Right cardiac atrium (tissue), 5 donors: ENCODE data around the gene GALNT1. TPM values are rescaled to one million over a fixed set of nuclear protein-coding genes. Genes with fewer than 3 reads are reported as not detected.

ENCODE experiments used
- ATAC-seq, 2 donors: fragments of 200-7000 bp; cut with Tn5 transposase; one replicate each; pipeline versions ENCODE4 v1.8.0 to v1.9.1; 2020; ENCODE audit warnings: moderate library complexity in 2 of 2, mild to moderate bottlenecking in 1 of 2
- DNase-seq, 3 donors: peaks; one replicate each; pipeline ENCODE4 v3.0.0-alpha.2; 2020
- H3K27ac ChIP-seq: one replicate; pipeline ENCODE4 v1.5.1; 2013; ENCODE audit warnings: mild to moderate bottlenecking, low read length, control low read depth, moderate library complexity
- H3K27me3 ChIP-seq: one replicate; pipeline ENCODE4 v1.6.1; 2013; ENCODE audit not compliant: control insufficient read depth, insufficient read depth
- H3K4me1 ChIP-seq: one replicate; pipeline ENCODE4 v1.6.1; 2013; ENCODE audit warnings: low read length; ENCODE audit not compliant: control insufficient read depth, insufficient read depth
- H3K4me3 ChIP-seq: one replicate; pipeline ENCODE4 v1.5.1; 2013; ENCODE audit warnings: low read length, control low read depth
- H3K9me3 ChIP-seq: one replicate; pipeline ENCODE4 v1.6.1; 2013; ENCODE audit warnings: low read length; ENCODE audit not compliant: control insufficient read depth
- WGBS: extraction: QIAGEN DNeasy Blood & Tissue Kit; methylation state at CpG from one replicate; pipeline ENCODE4 v1.1.7; 2013; 5-methylcytosine and 5-hydroxymethylcytosine counted together
- intact Hi-C, 4 donors: fragments of 100-400 bp; cut with DNase I; formaldehyde crosslinking; loops; one replicate each; pipeline versions ENCODE4 v1.11.0 to v1.14.0; 2022 to 2023
- polyA plus RNA-seq: library from polyadenylated mRNA; stranded (reverse); fragments of 200-250 nt; gene quantifications from one replicate; pipeline ENCODE4 v1.2.3, GENCODE V29; 2013
- total RNA-seq, 4 donors: library from RNA; stranded (reverse); fragmentation: NEBNext Ultra II Directional; extraction: Animal tissue kit (Norgen Biotek cat#: 25700); gene quantifications; one replicate each; pipeline ENCODE4 v1.2.1, GENCODE V29; 2021
- donor health status: healthy with polysubstance abuse.
- donor health status: DM: no; HTN: yes; CAD: no.
- donor health status: DM: no; HTN: no; CAD: no.
- donor health status: DM: no; HTN: yes; CAD: no; lungs with severe emphysema.
- donor health status: DM: yes; HTN: yes; CAD: no.

GALNT1 gene
- total and polyA plus RNA-seq, 5 donors = 17.8 to 60.3 (median 55.6) TPM

DNA sequence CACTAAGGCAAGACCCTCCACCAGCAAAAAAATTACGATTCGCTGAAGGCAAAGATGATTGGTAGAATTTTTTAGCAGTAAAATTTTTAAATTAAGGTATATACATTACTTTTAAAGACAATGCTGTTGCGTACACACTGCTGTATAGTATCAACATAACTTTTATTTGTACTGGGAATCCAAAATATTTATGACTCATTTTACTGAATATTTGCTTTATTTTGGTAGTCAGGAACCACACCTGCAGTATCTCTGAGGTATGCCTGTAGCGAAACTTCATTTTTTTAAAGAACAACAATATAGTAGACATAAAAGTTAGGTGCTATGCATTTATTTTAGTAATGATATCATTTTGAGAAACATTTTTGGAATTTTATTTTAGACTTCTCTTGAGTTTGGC lies 57.8 kb downstream of the GALNT1 start:
- no peak for DNase-seq
- H3K27me3 ChIP-seq = no peaks in the 10 kb centered on the region
- no peak overlapping the region for H3K4me3 ChIP-seq
- intact Hi-C loops = no loop called here
- H3K27ac ChIP-seq = no peak overlapping the region
- ATAC-seq = no peak
- peaks cover 3% of the 10 kb centered on the region for H3K4me1 ChIP-seq
- 98% methylated on average over 4 of the region's 4 CpGs for WGBS
- H3K9me3 ChIP-seq = no peaks in the 10 kb centered on the region

DNA sequence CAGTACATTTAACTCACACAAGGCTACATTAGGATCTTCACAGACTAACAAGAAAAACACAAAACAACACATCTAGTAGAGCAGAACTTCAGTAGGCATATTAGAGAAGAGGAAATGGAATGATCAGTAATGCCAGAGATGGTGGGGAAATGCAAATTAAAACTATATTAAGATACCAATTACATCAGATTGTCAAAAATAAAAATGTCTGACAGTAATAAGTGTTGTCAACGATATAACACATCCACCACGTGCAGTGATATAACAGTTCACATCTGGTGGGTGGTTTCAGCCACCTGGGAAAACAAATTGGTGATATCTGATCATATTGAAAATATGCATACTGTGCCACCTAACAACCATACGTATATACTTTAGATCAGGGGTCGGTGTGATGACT lies 59.9 kb downstream of the GALNT1 start:
- H3K4me3 ChIP-seq = no peak overlapping the region
- whole genome bisulfite sequencing = 90% methylated on average over 4 of the region's 4 CpGs
- no peaks in the 10 kb centered on the region for H3K9me3 ChIP-seq
- H3K4me1 ChIP-seq = no peaks in the 10 kb centered on the region
- H3K27ac ChIP-seq = no peak overlapping the region
- DNase-seq = no peak
- intact Hi-C loops = no loop called here
- no peaks in the 10 kb centered on the region for H3K27me3 ChIP-seq
- ATAC-seq = no peak

DNA sequence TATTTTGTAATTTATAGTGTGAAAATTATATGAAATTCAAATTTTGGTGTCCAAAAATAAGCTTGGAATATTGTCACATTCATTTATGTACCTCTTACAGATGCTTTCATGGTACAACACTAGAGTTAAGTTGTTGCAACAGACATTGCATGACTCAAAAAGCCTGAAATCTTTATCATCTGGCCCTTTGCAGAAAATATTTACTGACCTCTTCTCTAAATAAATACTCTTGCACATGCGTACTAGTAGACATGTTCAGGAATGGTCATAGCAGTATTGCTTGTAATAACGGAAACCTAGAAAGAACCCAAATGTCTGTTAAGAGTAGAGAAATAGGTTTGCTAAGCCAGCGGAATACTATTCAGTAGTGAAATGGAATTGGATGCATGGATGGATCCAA lies 60.4 kb downstream of the GALNT1 start:
- no peaks in the 10 kb centered on the region for H3K9me3 ChIP-seq
- no peak overlapping the region for H3K27ac ChIP-seq
- no peak overlapping the region for H3K4me3 ChIP-seq
- intact Hi-C loops = no loop called here
- DNase-seq (no peak), ATAC-seq (no peak)
- no peaks in the 10 kb centered on the region for H3K27me3 ChIP-seq
- H3K4me1 ChIP-seq = no peaks in the 10 kb centered on the region
- WGBS = over 99% methylated on average over 3 of the region's 3 CpGs

DNA sequence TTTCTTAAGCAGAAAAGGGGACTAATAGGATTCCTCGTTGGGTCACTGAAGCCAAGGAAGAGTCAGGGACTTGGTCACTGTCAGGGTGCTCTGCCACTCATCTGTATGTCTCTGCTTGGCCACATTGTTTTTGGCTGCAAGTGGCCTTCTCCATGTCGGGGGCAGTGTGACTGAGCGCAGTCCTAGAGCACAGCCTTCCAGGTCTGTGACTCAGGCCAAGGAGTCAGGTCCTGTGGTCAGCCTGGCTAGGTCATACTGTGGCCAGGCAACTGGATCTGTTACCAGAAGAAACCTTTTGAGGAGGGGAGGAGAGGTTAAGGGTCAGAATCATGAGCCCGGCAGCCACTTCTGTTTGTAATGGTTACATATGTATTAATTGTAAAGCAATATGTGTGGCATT lies 61.3 kb downstream of the GALNT1 start:
- ATAC-seq (no peak), DNase-seq (no peak)
- Histone ChIP-seq H3K27me3 (no peaks in the 10 kb centered on the region), H3K4me3 (no peak overlapping the region), H3K4me1 (no peaks in the 10 kb centered on the region), H3K9me3 (no peaks in the 10 kb centered on the region), H3K27ac (no peak overlapping the region)
- intact Hi-C loops = no loop called here
- WGBS = 94% methylated on average over 4 of the region's 4 CpGs

DNA sequence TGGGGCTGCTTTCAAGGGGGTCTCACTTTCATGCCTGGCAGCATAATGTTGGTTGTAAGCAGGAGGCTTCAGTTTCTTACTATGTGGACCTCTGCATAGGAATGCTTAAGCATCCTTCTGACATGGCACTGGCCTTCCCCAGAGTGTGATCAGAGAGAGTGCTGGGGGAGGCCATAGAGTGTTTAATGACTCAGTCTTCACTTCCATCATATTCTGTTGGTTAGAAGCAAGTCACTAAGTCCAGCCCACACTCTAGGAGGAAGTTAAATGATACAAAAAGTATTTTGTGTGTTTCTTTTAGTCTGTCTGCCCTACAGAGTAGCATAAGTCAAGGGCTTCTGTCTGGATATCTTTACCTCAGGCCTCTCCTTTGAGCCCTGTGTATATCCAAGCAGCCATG lies 64.9 kb downstream of the GALNT1 start:
- no peak for ATAC-seq
- Histone ChIP-seq H3K27me3 (no peaks in the 10 kb centered on the region), H3K4me3 (no peak overlapping the region), H3K4me1 (no peaks in the 10 kb centered on the region), H3K9me3 (peaks cover 2% of the 10 kb centered on the region), H3K27ac (no peak overlapping the region)
- intact Hi-C loops = no loop called here
- DNase-seq = no peak

DNA sequence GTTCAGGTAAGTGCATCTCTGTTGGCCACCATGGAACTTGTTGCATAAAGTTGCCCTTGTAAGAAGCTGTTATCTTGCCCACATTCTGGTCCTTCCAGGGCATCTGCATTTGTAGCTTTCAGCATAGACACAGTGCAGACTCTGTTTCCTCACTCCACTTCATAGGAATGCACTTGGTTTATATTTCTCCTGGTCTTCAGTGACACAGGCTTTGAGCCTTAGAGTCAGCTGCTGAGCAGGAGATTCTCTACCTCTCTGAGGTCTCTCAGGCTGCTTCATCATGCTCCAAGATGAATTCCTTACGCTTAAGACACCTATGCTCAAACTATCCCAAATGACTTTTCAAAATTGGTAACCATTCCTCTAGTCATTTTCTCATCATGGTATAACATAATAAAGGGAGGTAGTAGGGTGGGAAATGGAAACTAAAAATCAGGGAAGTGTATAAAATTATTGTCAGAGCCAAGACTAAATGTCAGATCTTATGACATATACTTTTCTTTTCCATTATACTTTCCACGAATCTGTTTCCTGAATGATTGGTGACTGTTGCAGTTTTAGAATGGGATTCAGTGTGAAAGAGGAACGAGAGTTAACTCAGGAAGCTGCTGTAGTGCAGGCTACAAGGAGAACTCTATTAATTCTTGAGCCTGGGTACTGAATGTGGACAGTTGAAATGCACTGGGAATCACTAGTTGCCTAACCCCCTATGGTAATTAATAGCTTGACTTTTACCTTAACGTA lies 72.0 kb downstream of the GALNT1 start:
- DNase-seq (no peak), ATAC-seq (peak in 1 of 2 donors; percentile 16)
- Histone ChIP-seq H3K27ac (no peak overlapping the region), H3K4me3 (no peak overlapping the region), H3K4me1 (peaks cover 4% of the 10 kb centered on the region), H3K27me3 (no peaks in the 10 kb centered on the region), H3K9me3 (peaks cover 2% of the 10 kb centered on the region)
- intact Hi-C loops = no loop called here
- whole genome bisulfite sequencing = 72% methylated on average over 4 of the region's 4 CpGs

DNA sequence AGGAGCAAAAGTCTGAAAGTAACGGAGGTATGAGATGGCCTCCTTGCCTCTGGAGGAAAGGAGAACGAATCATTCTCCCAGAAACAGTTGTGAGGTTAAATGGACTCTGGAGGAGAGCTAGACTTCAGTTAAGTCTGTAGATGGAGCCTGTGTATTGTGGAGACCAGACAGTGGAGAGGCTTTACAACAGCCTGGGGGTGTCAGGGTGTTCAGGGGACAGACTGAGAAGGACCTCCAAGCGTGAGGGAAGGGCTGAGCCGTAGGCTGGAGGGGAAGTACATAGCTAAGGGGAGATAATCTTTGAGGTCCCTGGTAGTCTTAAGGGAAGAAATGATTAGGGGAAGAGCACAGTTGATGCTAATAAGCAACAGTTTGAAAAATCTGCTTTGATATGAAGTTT lies 76.6 kb downstream of the GALNT1 start:
- ATAC-seq = no peak
- WGBS = 88% methylated on average over 4 of the region's 4 CpGs

DNA sequence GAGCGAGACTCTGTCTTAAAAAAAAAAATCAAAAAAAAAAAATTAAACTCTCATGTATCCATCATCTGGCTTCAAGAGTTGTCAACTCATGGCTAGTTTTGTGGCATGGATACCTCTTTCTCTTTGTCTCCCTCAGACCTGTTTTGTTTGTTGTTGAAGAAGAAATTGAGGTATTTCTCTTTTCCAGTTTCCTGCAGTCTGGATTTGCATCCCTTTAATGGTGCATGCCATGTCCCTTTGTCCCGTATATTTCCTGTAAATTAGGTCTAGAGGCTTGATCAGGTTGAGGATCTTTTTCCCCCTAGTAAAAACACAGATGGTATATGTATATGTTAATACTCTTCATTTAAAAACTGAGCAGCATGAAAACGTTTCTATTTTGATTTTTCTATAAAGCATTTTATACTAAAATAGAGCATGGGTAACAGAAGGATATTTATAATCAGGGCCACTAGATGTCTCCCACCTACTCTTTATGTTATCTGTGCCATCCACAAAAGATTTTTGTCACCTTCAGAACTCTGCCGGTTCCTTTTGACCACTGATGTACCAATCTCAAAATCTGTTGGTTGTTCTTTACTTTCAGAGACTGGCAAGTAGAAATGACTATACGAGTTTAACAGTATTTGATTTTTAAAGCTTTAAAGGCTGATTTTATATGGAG lies 80.1 kb downstream of the GALNT1 start:
- no peaks in the 10 kb centered on the region for H3K4me1 ChIP-seq
- no peak overlapping the region for H3K4me3 ChIP-seq
- H3K9me3 ChIP-seq = no peaks in the 10 kb centered on the region
- DNase-seq (no peak), ATAC-seq (no peak)
- 56% methylated on average over 5 of the region's 5 CpGs for WGBS
- intact Hi-C loops = no loop called here
- H3K27ac ChIP-seq = no peak overlapping the region
- H3K27me3 ChIP-seq = no peaks in the 10 kb centered on the region

More for the DNA sequence above, 76.6 kb downstream of the GALNT1 start:
- H3K27me3 ChIP-seq = no peaks in the 10 kb centered on the region
- no peaks in the 10 kb centered on the region for H3K4me1 ChIP-seq
- DNase-seq = no peak
- H3K9me3 ChIP-seq = no peaks in the 10 kb centered on the region
- no peak overlapping the region for H3K4me3 ChIP-seq
- intact Hi-C loops = no loop called here
- H3K27ac ChIP-seq = no peak overlapping the region

DNA sequence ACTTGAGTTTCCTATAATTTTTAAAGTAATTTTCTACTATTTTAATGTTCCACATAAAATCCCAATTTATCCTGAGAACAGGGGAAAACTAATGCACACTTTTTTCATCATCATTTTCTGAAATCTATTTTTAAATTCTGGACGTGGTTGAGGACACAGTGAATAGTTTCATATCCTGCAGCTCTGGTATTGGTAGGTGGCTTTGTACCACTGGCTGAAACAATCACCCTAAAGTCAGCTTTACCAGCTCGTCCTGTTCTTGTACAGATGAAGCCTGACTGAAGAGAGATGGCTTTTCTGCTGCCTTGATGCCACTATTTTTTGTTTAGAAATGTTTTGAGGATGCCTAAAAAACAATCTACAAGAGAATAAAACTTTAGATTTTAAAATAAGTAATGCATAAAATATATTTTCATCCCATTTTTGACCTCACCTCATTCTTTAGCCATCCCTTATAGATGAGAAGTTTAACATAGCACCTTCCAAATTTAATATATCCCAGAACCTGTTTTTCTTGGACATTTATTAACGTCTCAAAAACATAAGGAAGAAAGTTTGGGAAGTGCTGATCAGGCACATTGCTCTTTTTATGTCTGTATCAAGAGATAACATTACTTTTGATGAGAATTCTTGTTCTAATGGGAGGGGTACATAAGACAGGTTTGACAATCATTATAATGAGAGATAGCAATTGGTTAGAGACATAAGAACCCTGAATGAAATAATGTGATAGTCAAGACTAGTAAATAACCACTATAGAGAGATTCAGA lies 80.9 kb downstream of the GALNT1 start:
- 62% methylated on average over 3 of the region's 3 CpGs for WGBS
- Histone ChIP-seq H3K4me3 (no peak overlapping the region), H3K9me3 (no peaks in the 10 kb centered on the region), H3K4me1 (no peaks in the 10 kb centered on the region), H3K27ac (no peak overlapping the region), H3K27me3 (no peaks in the 10 kb centered on the region)
- ATAC-seq (no peak), DNase-seq (no peak)
- intact Hi-C loops = no loop called here

DNA sequence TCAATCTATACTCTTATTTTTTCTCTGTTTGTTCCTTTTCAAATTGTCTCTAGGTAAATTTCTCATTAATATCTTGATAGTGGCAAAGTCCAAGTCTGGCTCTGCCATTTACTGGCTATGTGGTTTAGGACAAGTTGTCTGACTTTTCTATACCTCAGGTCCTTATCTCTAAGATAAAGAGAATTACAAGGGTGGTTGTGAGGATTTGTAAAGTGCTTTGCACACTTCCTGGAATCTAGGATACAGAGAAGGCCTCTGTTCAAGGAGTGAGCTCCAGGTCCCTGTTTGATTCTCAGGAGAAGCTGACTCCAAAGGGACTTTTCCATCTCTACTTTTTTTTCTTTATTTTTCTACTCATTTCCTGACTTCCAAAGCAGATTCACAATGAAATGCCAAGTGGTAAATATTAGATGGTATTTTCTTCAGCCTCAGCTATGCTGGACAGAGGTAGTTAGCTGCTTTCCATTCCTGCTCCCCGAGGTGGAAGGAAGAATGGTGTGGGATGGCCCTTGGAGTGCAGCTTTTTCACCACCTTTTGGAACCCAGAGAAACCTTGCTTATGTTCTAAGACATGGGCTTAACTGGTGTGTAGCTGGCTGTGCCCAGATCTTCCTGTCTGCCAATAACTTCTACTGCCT lies 90.5 kb downstream of the GALNT1 start:
- no peaks in the 10 kb centered on the region for H3K27me3 ChIP-seq
- no peak overlapping the region for H3K27ac ChIP-seq
- intact Hi-C loops = no loop called here
- H3K9me3 ChIP-seq = no peaks in the 10 kb centered on the region
- no peaks in the 10 kb centered on the region for H3K4me1 ChIP-seq
- H3K4me3 ChIP-seq = no peak overlapping the region
- DNase-seq (no peak), ATAC-seq (no peak)
- 52% methylated on average over 1 of the region's 1 CpG for WGBS

DNA sequence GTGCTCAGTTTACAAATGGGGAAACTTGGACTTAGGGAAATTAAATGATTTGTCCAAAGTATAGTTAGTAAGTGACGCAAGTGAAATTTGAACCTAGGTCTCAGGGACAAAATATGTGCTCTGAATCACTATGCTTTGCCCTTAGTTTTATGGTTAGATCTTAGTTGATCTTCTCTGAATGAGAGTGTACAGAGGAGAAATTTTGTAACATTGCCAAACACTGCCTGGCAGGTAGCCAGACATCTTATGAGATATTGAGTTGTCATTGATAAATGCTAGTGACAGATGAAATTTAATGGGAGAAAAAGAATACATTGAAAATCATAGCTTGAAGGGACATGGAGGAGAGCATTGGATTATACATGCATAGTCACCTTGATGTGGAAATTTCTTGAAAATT lies 91.4 kb downstream of the GALNT1 start:
- ATAC-seq = no peak
- WGBS = 96% methylated on average over 1 of the region's 1 CpG
- no peak for DNase-seq
- Histone ChIP-seq H3K9me3 (no peaks in the 10 kb centered on the region), H3K27me3 (no peaks in the 10 kb centered on the region), H3K4me1 (no peaks in the 10 kb centered on the region), H3K4me3 (no peak overlapping the region), H3K27ac (no peak overlapping the region)
- intact Hi-C loops = no loop called here
